ENCODE measurements around the gene LRRC14B. TPM values are rescaled to one million over a fixed set of nuclear protein-coding genes. Genes with fewer than 3 reads are reported as not detected.

Gene LRRC14B
- total RNA-seq, 2 donors from 2014 or later, result not detected

DNA sequence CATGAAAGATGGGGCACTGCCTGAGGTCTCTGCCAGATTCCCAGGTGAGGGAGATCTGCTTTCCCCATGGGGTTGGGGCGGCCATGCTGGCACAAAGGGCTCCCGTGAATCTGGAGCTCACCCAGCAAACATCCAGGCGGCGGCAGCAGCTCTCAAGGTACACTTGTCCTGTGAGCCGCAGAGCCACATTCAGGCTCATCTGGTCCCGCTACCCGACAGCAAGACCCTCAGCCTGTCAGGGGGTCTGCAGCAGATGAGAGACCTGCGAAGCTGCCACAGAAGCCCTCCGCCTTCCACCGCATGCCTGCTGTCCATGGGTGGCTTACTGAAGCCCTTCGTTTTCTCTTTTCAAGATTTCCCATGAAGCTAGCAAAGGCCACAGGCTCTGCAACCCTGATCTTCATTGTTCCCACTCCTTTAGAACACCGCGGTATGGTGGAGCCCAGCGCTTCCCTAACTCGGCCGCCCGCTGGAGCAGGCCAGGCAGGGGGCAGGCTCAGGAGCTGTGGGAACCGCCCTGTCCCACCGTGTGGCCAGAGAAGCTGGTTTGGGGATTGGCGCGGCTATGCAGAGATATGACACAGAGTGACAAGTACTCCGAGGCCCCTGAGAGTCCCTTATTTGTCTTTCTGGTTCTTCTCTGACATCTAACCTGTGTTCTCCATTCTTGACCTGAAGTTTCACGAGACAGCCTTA lies 8.8 kb downstream of the LRRC14B start:
- TF ChIP-seq, protein P1, sequence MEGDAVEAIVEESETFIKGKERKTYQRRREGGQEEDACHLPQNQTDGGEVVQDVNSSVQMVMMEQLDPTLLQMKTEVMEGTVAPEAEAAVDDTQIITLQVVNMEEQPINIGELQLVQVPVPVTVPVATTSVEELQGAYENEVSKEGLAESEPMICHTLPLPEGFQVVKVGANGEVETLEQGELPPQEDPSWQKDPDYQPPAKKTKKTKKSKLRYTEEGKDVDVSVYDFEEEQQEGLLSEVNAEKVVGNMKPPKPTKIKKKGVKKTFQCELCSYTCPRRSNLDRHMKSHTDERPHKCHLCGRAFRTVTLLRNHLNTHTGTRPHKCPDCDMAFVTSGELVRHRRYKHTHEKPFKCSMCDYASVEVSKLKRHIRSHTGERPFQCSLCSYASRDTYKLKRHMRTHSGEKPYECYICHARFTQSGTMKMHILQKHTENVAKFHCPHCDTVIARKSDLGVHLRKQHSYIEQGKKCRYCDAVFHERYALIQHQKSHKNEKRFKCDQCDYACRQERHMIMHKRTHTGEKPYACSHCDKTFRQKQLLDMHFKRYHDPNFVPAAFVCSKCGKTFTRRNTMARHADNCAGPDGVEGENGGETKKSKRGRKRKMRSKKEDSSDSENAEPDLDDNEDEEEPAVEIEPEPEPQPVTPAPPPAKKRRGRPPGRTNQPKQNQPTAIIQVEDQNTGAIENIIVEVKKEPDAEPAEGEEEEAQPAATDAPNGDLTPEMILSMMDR (IDR thresholded peaks at IDR 0.05), result no peak
- no peak for TF ChIP-seq POLR2A (IDR thresholded peaks at IDR 0.05)
- Histone ChIP-seq H3K4me1 (no peaks in the 10 kb centered on the region), H3K27me3 (no peaks in the 10 kb centered on the region), H3K36me3 (replicated peaks in 1 of 2; ENCODE audit: insufficient read depth in 1 of 2, low read depth in 2 of 2) (peaks cover 0 to 8% of the 10 kb centered on the region in 2 donors), H3K4me3 (no peak overlapping the region), H3K9me3 (no peaks in the 10 kb centered on the region), H3K27ac (no peak overlapping the region)
- intact Hi-C loops (cut with DNase I), result no loop called here
- ATAC-seq, result no peak
- no peak for DNase-seq
- WGBS, 2 donors, result 83 to 90% methylated on average over 13 to 22 of the region's 23 CpGs

DNA sequence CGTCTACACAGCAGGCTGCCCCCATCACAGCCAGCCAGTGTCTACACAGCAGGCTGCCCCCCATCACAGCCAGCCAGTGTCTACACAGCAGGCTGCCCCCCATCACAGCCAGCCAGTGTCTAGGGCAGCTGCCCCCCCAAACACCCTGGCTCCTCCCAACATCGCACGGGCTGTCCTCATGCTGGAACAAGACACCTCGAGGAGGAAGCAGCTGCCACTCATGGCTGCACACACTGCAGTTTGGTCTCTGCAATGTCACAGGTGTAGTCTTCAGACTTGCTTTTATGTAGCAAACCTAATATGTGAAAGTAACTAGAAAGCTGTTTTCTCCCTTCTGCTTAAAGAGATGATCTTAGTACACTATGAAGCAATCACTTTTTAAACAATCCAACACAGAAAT lies 9.7 kb downstream of the LRRC14B start:
- no peaks in the 10 kb centered on the region for H3K9me3 ChIP-seq
- TF ChIP-seq POLR2A (IDR thresholded peaks at IDR 0.05), result no peak
- H3K27me3 ChIP-seq, result no peaks in the 10 kb centered on the region
- H3K4me1 ChIP-seq, result no peaks in the 10 kb centered on the region
- DNase-seq (no peak), ATAC-seq (no peak)
- no peak overlapping the region for H3K27ac ChIP-seq
- H3K4me3 ChIP-seq, result no peak overlapping the region
- intact Hi-C loops (cut with DNase I), result no loop called here
- WGBS, 2 donors, result 63 to 83% methylated on average over 1 to 4 of the region's 4 CpGs
- peaks cover 0 to 10% of the 10 kb centered on the region in 2 donors for H3K36me3 ChIP-seq (replicated peaks in 1 of 2; ENCODE audit: insufficient read depth in 1 of 2, low read depth in 2 of 2)

DNA sequence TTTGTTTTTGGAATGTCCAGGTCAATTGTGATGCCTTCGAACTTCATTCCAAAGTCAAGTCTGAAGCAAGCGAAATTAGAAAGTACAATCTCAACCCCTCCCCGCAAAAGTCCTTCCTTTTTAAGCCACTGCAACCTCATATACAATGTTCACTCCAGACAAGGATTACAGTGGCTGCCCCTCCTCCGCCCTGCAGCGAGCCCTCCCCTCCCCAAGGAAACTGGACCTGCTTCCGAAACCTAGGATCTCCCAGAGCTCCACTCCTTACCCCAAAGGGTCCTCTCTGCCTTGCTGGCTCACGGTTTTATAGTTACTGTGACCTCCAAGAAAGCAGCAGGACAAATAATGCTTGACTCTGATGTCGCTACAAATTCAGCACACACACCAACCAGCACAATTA lies 10.4 kb downstream of the LRRC14B start:
- Histone ChIP-seq H3K27me3 (no peaks in the 10 kb centered on the region), H3K36me3 (replicated peaks in 1 of 2; ENCODE audit: insufficient read depth in 1 of 2, low read depth in 2 of 2) (peaks cover 0 to 10% of the 10 kb centered on the region in 2 donors), H3K4me1 (no peaks in the 10 kb centered on the region), H3K9me3 (no peaks in the 10 kb centered on the region), H3K4me3 (no peak overlapping the region), H3K27ac (no peak overlapping the region)
- WGBS, 2 donors, result 89 to 90% methylated on average over 8 of the region's 8 CpGs
- DNase-seq (no peak), ATAC-seq (no peak)
- intact Hi-C loops (cut with DNase I), result no loop called here
- TF ChIP-seq, protein P1 (IDR thresholded peaks at IDR 0.05), result no peak
- TF ChIP-seq POLR2A (IDR thresholded peaks at IDR 0.05), result no peak

DNA sequence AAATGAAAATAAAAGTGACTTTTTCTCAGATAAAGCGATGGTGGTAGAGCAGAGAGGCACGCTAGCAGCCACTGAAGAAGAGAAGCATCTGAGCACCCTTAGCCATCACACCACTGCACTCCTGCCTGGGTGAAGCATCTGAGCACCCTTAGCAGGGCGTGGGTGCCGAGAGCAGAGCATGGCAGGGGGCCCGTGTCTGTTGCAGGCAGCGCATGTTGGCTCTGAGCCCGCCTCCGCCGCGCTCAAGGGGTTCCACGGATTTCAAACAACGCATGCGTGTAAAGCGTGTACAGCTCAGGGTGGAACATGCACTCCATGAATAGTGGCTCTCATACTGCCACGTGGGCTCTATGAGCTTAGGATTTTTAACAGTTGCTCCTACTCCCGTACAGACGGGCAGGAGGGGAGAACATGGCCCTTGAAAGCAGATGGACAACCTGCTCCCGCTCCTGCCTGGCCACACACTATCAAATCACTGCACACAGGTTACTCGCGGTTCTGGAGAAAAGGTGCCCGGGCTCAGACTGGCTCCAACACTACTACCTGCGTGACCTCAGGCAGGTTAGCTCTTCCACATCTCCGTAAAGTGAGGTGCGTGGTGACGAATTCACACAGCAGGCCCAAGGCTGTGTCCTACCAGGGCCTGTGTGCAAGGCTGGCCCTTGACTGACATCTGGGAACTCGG lies 12.1 kb downstream of the LRRC14B start:
- no peak overlapping the region for H3K4me3 ChIP-seq
- TF ChIP-seq, protein P1 (IDR thresholded peaks at IDR 0.05), result no peak
- no peak for TF ChIP-seq POLR2A (IDR thresholded peaks at IDR 0.05)
- ATAC-seq (no peak), DNase-seq (no peak)
- no peaks in the 10 kb centered on the region for H3K9me3 ChIP-seq
- H3K36me3 ChIP-seq (replicated peaks in 1 of 2; ENCODE audit: insufficient read depth in 1 of 2, low read depth in 2 of 2), result peaks cover 0 to 10% of the 10 kb centered on the region in 2 donors
- intact Hi-C loops (cut with DNase I), result no loop called here
- H3K4me1 ChIP-seq, result no peaks in the 10 kb centered on the region
- no peak overlapping the region for H3K27ac ChIP-seq
- no peaks in the 10 kb centered on the region for H3K27me3 ChIP-seq
- 90 to 95% methylated on average over 9 to 26 of the region's 26 CpGs for WGBS, 2 donors

DNA sequence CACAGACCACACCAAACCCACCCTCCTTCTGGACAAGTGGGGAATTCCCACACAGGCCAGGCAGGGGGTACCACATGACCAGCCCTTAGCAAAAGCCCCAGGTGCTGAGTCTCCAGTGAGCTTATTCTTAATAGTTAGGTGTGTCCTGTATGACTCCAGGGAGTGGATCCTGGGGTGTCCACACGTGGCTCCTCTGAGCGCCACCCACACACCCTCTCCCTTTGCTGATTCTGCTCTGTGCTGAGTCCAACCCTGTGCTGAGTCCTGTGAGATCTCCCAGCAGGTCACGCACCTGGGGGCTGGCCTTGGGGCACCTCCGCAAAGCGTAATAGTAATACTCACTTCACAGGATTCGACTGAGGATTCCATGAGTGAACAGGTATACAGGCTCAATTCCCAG lies 12.7 kb downstream of the LRRC14B start:
- whole genome bisulfite sequencing, 2 donors, result 88 to 93% methylated on average over 5 to 6 of the region's 6 CpGs
- TF ChIP-seq, protein P1 (IDR thresholded peaks at IDR 0.05), result no peak
- TF ChIP-seq POLR2A (IDR thresholded peaks at IDR 0.05), result no peak
- Histone ChIP-seq H3K27ac (no peak overlapping the region), H3K27me3 (no peaks in the 10 kb centered on the region), H3K36me3 (replicated peaks in 1 of 2; ENCODE audit: insufficient read depth in 1 of 2, low read depth in 2 of 2) (peaks cover 0 to 10% of the 10 kb centered on the region in 2 donors), H3K4me1 (no peaks in the 10 kb centered on the region), H3K9me3 (no peaks in the 10 kb centered on the region), H3K4me3 (no peak overlapping the region)
- ATAC-seq (no peak), DNase-seq (no peak)
- intact Hi-C loops (cut with DNase I), result no loop called here

All from body of pancreas (tissue), 4 donors.